ENCODE results near the gene ETNK2. TPM values are rescaled to one million over a fixed set of nuclear protein-coding genes. Genes with fewer than 3 reads are reported as not detected.

The ETNK2 gene
- total RNA-seq, 6 donors from 2014 or later: 3.2 to 8.9 (median 6.0) TPM; not detected in 1

DNA sequence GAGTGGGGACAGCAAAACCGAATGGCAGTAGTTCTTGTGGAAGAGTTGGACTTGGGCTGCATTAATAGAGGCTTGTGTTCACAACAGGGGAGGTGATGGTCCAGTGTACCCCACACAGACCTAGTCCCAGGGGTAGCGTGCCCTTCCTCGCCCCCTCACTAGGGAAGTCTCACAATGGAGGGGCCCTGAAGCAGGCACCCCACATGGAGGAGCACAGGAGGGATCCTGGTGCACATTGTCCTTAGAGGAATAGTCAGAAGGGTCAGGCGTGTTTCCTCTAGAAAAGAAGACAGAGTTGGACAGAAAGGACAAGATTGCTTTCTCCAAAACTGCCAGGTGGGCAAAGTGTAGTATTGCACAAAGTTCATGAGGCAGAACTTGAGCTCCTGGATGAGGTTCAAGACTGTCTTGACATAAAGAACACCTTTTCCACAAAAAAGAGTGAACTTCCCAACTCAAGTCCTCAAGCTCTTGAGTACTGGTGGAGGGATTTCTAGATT, 23.3 kb downstream of the ETNK2 start:
- peak overlapping the region; percentile 25 to 79 (median 64) for H3K27ac ChIP-seq
- no peaks in the 10 kb centered on the region for H3K27me3 ChIP-seq
- TF ChIP-seq POLR2A (IDR thresholded peaks at IDR 0.05) (no peak), POLR2AphosphoS5 (IDR thresholded peaks at IDR 0.05) (no peak), EP300 (IDR thresholded peaks at IDR 0.05) (no peak)
- TF ChIP-seq, protein P1, sequence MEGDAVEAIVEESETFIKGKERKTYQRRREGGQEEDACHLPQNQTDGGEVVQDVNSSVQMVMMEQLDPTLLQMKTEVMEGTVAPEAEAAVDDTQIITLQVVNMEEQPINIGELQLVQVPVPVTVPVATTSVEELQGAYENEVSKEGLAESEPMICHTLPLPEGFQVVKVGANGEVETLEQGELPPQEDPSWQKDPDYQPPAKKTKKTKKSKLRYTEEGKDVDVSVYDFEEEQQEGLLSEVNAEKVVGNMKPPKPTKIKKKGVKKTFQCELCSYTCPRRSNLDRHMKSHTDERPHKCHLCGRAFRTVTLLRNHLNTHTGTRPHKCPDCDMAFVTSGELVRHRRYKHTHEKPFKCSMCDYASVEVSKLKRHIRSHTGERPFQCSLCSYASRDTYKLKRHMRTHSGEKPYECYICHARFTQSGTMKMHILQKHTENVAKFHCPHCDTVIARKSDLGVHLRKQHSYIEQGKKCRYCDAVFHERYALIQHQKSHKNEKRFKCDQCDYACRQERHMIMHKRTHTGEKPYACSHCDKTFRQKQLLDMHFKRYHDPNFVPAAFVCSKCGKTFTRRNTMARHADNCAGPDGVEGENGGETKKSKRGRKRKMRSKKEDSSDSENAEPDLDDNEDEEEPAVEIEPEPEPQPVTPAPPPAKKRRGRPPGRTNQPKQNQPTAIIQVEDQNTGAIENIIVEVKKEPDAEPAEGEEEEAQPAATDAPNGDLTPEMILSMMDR (IDR thresholded peaks at IDR 0.05): no peak
- no peak overlapping the region for H3K4me3 ChIP-seq
- DNase-seq (no peak), ATAC-seq (ENCODE audit: low FRiP score in 2 of 2) (no peak)
- WGBS, 2 donors: 64 to 86% methylated on average over 3 to 4 of the region's 4 CpGs
- peaks cover 0 to 37% (median 23%) of the 10 kb centered on the region in 4 donors for H3K36me3 ChIP-seq
- H3K4me1 ChIP-seq: peaks cover 29 to 42% (median 36%) of the 10 kb centered on the region in 4 donors
- H3K9me3 ChIP-seq: no peaks in the 10 kb centered on the region

DNA sequence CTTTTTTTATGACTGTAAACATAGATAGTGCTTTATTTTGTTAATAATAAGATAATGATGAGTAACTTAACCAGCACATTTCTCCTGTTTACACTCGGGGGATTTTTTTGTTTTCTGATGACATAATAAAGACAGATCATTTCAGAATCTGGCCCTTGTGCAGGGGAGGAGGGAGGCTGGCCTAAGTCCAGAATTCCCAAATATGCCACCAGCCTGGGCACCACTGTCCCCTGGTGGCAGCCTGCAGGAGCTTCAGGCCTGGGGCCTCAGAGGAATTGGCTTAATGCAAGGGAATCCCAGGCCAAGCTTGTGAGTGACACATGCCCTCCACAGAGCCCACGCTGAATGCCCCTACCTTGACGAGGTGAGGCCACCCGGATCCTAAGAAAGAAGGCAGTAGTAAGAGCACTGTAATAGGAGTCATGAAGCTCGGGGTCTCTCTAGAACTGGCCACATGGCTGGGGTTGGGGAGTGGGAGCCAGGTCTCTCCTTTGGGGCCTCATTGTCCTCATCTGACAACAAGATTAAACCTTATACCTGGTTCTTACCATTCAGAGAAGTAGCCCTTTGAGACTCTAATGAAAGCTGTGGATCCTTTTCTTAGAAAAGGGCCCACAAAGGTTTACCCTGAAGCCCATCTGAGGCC, 24.1 kb downstream of the ETNK2 start:
- no peaks in the 10 kb centered on the region for H3K27me3 ChIP-seq
- H3K4me1 ChIP-seq: peaks cover 29 to 42% (median 38%) of the 10 kb centered on the region in 4 donors
- peak; percentile 43 to 56 for ATAC-seq (ENCODE audit: low FRiP score in 2 of 2)
- peaks cover 0 to 44% (median 31%) of the 10 kb centered on the region in 4 donors for H3K36me3 ChIP-seq
- H3K27ac ChIP-seq: peak overlapping the region; percentile 64 to 82 (median 75)
- TF ChIP-seq POLR2AphosphoS5 (IDR thresholded peaks at IDR 0.05) (peak; percentile 19 to 86), POLR2A (IDR thresholded peaks at IDR 0.05) (no peak), EP300 (IDR thresholded peaks at IDR 0.05) (peak in 1 of 4 donors; percentile 10)
- TF ChIP-seq, protein P1 (IDR thresholded peaks at IDR 0.05): peak; percentile 88 to 98 (median 94)
- 29 to 41% methylated on average over 5 of the region's 5 CpGs for WGBS, 2 donors
- no peak overlapping the region for H3K4me3 ChIP-seq
- peak in 1 of 2 donors; percentile 68 for DNase-seq
- no peaks in the 10 kb centered on the region for H3K9me3 ChIP-seq

DNA sequence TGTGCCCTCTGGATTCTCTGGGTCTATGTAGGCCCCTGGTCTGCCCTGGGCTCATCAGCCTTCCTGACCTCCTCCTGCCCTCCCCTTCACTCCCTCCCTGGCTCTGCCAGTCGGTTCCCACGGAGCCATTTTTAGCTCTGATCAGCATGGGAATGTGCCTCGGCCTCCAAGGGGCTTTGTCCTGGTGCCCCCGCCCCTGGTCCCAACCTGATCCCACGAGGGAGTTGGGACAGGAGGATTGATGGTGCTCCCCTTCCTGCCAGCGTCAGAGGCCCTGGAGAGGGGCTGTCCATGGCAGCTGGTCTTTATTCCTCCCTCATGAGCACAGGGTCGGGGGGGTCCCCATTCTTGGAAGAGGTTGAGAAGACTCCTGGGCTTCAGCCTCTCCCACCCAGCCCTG, 24.9 kb downstream of the ETNK2 start:
- no peaks in the 10 kb centered on the region for H3K9me3 ChIP-seq
- peaks cover 29 to 42% (median 38%) of the 10 kb centered on the region in 4 donors for H3K4me1 ChIP-seq
- no peak for ATAC-seq (ENCODE audit: low FRiP score in 2 of 2)
- H3K27me3 ChIP-seq: no peaks in the 10 kb centered on the region
- peaks cover 5 to 52% (median 39%) of the 10 kb centered on the region in 4 donors for H3K36me3 ChIP-seq
- DNase-seq: peak in 1 of 2 donors; percentile 15
- TF ChIP-seq EP300 (IDR thresholded peaks at IDR 0.05) (no peak), POLR2A (IDR thresholded peaks at IDR 0.05) (no peak)
- 29 to 69% methylated on average over 7 of the region's 7 CpGs for WGBS, 2 donors
- peak overlapping the region; percentile 64 to 82 (median 75) for H3K27ac ChIP-seq
- no peak overlapping the region for H3K4me3 ChIP-seq

DNA sequence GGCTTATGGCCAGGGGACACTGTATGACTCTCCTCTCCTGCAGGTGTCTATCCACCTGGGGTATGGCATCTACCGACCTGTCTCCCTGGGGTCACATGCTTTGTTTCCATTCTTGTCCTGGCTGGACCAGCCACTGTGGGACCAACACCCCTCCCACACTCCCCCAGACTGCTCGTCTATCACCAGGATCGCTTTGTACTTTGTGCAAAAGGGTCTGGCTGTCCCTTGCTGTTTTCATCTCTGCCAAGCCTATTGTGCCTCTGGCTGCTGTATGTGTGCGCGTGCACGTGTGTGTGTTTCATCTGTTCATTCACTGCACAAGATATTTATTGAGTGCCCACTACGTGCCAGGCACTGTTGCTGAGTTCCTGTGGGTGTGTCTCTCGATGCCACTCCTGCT, 25.5 kb downstream of the ETNK2 start:
- Histone ChIP-seq H3K27ac (peak overlapping the region; percentile 64 to 82 (median 75)), H3K4me1 (peaks cover 29 to 42% (median 38%) of the 10 kb centered on the region in 4 donors), H3K4me3 (no peak overlapping the region), H3K36me3 (peaks cover 7 to 58% (median 43%) of the 10 kb centered on the region in 4 donors), H3K9me3 (no peaks in the 10 kb centered on the region), H3K27me3 (no peaks in the 10 kb centered on the region)
- WGBS, 2 donors: 57 to 70% methylated on average over 8 of the region's 8 CpGs
- ATAC-seq (ENCODE audit: low FRiP score in 2 of 2) (no peak), DNase-seq (no peak)
- TF ChIP-seq POLR2AphosphoS5 (IDR thresholded peaks at IDR 0.05) (no peak), POLR2A (IDR thresholded peaks at IDR 0.05) (no peak), EP300 (IDR thresholded peaks at IDR 0.05) (no peak)
- TF ChIP-seq, protein P1 (IDR thresholded peaks at IDR 0.05): no peak

DNA sequence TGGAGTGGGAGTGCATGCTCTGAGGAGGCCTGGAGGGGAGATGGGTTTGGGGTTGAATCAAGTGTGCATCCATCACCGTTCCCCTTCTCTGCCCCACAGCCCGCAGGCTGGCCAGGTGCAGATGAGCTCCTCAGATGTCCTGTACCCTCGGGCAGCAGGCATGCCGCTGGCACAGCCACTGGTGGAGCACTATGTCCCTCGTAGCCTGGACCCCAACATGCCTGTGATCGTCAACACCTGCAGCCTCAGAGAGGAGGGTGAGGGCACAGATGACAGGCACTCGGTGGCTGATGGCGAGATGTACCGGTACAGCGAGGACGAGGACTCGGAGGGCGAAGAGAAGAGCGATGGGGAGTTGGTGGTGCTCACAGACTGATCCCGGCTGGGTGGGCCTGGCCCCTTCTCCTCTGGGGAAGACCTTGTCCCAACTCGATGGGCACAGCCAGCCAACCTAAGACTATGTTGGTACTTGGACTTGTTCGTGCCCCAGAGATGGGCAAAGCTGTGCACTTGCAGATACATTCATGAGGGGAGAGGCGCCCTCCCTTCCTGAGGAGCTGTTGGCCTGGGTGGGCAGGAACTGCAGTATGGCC, 26.0 kb downstream of the ETNK2 start:
- DNase-seq (peak in 1 of 2 donors; percentile 75), ATAC-seq (ENCODE audit: low FRiP score in 2 of 2) (no peak)
- Histone ChIP-seq H3K4me3 (no peak overlapping the region), H3K27ac (peak overlapping the region; percentile 35 to 82 (median 72)), H3K4me1 (peaks cover 29 to 42% (median 38%) of the 10 kb centered on the region in 4 donors), H3K36me3 (peaks cover 7 to 58% (median 45%) of the 10 kb centered on the region in 4 donors), H3K9me3 (no peaks in the 10 kb centered on the region), H3K27me3 (no peaks in the 10 kb centered on the region)
- whole genome bisulfite sequencing, 2 donors: 88 to 96% methylated on average over 8 to 18 of the region's 18 CpGs
- TF ChIP-seq POLR2A (IDR thresholded peaks at IDR 0.05): no peak
- no peak for TF ChIP-seq POLR2AphosphoS5 (IDR thresholded peaks at IDR 0.05)
- TF ChIP-seq EP300 (IDR thresholded peaks at IDR 0.05): no peak
- TF ChIP-seq, protein P1 (IDR thresholded peaks at IDR 0.05): no peak

All from upper lobe of left lung (tissue), 6 donors.